OCI-LY7 (cell line): Measurements from ENCODE around the gene ARFGAP3. TPM values are rescaled to one million over a fixed set of nuclear protein-coding genes. Genes with fewer than 3 reads are reported as not detected.

Experiments
- BruUV-seq: library from RNA; stranded (reverse); fragments of 400-500 nt; replicated peaks from 2 replicates; lab custom pipeline; 2021; lab: Mats Ljungman, UMichigan
- CTCF ChIA-PET: fragments of 300-600 bp; sonication (Branson Sonifier 250); formaldehyde crosslinking; loops from one replicate; lab custom pipeline; 2022; ENCODE audit warnings: antibody characterized with exemption; ENCODE audit not compliant: unreplicated experiment; lab: Charles Lee
- POLR2A ChIA-PET: fragments of 300-600 bp; sonication (Branson Sonifier 250); formaldehyde crosslinking; loops from one replicate; lab custom pipeline; 2022; ENCODE audit warnings: antibody characterized with exemption; lab: Charles Lee
- DNase-seq: peaks from one replicate; pipeline ENCODE4 v3.0.0-alpha.2; 2015; ENCODE audit warnings: low spot score
- H2AFZ ChIP-seq: fragments of 200-600 bp; sonication (generic), shearing (Covaris generic); 2 replicates; pipeline ENCODE4 v1.6.1; 2014; ENCODE audit warnings: mild to moderate bottlenecking, antibody characterized with exemption, low read length, moderate library complexity
- H3K27ac ChIP-seq: fragments of 200-600 bp; sonication (generic); 2 replicates; pipeline ENCODE4 v1.5.1; 2014; ENCODE audit warnings: mixed run types, low read depth, mild to moderate bottlenecking, moderate library complexity, low read length, inconsistent platforms; ENCODE audit not compliant: poor library complexity, severe bottlenecking
- H3K36me3 ChIP-seq: fragments of 200-600 bp; sonication (generic); 2 replicates; pipeline ENCODE4 v1.6.1; 2014; ENCODE audit warnings: mild to moderate bottlenecking, antibody characterized with exemption, low read length, moderate library complexity, mixed read lengths; ENCODE audit not compliant: insufficient read depth
- H3K4me1 ChIP-seq: fragments of 200-600 bp; sonication (generic); 2 replicates; pipeline ENCODE4 v1.5.1; 2014; ENCODE audit warnings: mild to moderate bottlenecking, low read length; ENCODE audit not compliant: insufficient read depth, poor library complexity, severe bottlenecking
- H3K4me2 ChIP-seq: fragments of 200-600 bp; sonication (generic); 2 replicates; pipeline ENCODE4 v1.6.1; 2014; ENCODE audit warnings: mild to moderate bottlenecking, low read length
- H3K4me3 ChIP-seq: fragments of 200-600 bp; sonication (generic); 2 replicates; pipeline ENCODE4 v1.5.1; 2014; ENCODE audit warnings: mild to moderate bottlenecking, low read depth, low read length; ENCODE audit not compliant: poor library complexity, severe bottlenecking
- H3K79me2 ChIP-seq: fragments of 200-600 bp; sonication (generic); 2 replicates; pipeline ENCODE4 v1.6.1; 2016; ENCODE audit warnings: low read depth, mild to moderate bottlenecking, low read length, moderate library complexity, mixed read lengths; ENCODE audit not compliant: insufficient read depth
- H3K9me2 ChIP-seq: fragments of 200-600 bp; sonication (generic); 2 replicates; pipeline ENCODE4 v1.6.1; 2016; ENCODE audit warnings: mild to moderate bottlenecking, low read length, mixed read lengths; ENCODE audit not compliant: insufficient read depth
- H3K9me3 ChIP-seq: fragments of 200-600 bp; sonication (generic); 2 replicates; pipeline ENCODE4 v1.6.1; 2014; ENCODE audit warnings: mild to moderate bottlenecking, mixed run types, low read length, mixed read lengths
- H4K20me1 ChIP-seq: fragments of 200-600 bp; sonication (generic); 2 replicates; pipeline ENCODE4 v1.6.1; 2014; ENCODE audit warnings: mild to moderate bottlenecking, antibody characterized with exemption, low read length, moderate library complexity, mixed read lengths; ENCODE audit not compliant: insufficient read depth
- EZH2phosphoT487 ChIP-seq: fragments of 200-600 bp; sonication (generic); IDR thresholded peaks from 2 replicates; pipeline ENCODE4 v1.6.1; 2018; ENCODE audit warnings: low read depth, borderline replicate concordance, mild to moderate bottlenecking, mixed run types, antibody characterized with exemption, low read length, moderate library complexity, mixed read lengths
- intact Hi-C: fragments of 100-400 bp; cut with micrococcal nuclease; formaldehyde crosslinking; loops from one replicate; pipeline ENCODE4 v1.10.0; 2022; ENCODE audit not compliant: unreplicated experiment
- total RNA-seq, 2 experiments: library from RNA; depleted of rRNA in 1 of 2; stranded (reverse); fragments of >200 nt in 1 of 2; shearing (Covaris generic) in 1 of 2; gene quantifications; 2 replicates each; pipeline ENCODE4 v1.2.3, GENCODE V29; 2014 to 2022
- TF ChIP-seq, protein P1 (sequence below): fragments of 200-600 bp; sonication (generic); conservative IDR thresholded peaks from 2 replicates; pipeline ENCODE4 v1.5.1; 2014; ENCODE audit warnings: mild to moderate bottlenecking, antibody characterized with exemption, low read length, moderate library complexity, mixed read lengths

The ARFGAP3 gene
- total RNA-seq, 2 experiments from 2014 or later = 24.2 to 47.0 TPM

DNA sequence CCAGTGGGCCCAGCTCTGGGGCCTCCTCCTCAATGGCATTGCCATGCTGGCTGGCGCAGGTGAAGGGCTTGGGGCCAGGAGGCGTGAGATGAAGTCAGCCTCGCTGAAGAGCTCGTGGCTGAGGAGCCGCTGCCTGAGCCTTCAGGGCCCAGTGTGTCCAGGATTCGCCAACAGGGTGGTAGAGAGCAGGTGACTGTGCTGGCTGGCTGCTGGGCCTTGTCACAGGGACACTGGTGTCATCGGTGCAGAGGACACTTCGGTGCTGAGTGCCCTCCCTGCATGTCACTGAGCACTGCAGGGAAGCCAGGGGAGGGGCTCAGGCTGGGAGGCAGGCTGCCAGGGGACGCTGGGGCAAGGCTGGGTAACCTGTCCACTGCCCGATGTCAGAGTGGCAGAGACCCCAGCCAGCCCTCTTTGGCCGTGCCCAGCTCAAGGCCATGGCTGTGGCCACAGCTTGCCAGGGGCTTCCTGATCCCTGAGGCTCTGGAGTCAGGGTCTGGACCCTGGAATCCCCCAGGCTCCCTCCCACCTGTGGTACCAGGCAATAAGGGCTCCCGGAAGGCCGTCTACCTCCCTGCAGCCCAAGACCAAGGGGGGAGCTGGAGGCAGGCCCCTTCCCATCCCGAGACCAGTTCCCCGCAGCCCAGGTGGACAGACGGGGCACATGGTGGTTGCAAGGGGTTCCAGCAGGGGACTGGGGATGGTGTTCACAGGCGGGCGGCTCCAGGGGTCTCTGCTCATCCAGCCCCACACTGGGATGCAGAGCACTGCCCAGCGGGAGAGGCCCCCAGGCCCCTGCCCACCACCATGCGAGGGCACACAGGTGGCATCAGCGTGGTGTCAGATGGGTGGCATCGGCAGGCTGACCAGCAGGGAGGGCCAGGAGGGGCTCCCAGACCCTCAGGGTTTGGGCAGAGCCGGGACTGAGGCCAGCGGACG is 63.9 kb downstream of the ARFGAP3 start:
- no peak overlapping the region for H2AFZ ChIP-seq
- intact Hi-C loops = no loop called here
- no peak for TF ChIP-seq EZH2phosphoT487
- TF ChIP-seq, protein P1, sequence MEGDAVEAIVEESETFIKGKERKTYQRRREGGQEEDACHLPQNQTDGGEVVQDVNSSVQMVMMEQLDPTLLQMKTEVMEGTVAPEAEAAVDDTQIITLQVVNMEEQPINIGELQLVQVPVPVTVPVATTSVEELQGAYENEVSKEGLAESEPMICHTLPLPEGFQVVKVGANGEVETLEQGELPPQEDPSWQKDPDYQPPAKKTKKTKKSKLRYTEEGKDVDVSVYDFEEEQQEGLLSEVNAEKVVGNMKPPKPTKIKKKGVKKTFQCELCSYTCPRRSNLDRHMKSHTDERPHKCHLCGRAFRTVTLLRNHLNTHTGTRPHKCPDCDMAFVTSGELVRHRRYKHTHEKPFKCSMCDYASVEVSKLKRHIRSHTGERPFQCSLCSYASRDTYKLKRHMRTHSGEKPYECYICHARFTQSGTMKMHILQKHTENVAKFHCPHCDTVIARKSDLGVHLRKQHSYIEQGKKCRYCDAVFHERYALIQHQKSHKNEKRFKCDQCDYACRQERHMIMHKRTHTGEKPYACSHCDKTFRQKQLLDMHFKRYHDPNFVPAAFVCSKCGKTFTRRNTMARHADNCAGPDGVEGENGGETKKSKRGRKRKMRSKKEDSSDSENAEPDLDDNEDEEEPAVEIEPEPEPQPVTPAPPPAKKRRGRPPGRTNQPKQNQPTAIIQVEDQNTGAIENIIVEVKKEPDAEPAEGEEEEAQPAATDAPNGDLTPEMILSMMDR = no peak
- no peaks in the 10 kb centered on the region for H4K20me1 ChIP-seq
- no peaks in the 10 kb centered on the region for H3K9me3 ChIP-seq
- BruUV-seq = no TSS peak
- no peak overlapping the region for H3K4me3 ChIP-seq
- ChIA-PET CTCF (no interaction called here), POLR2A (no interaction called here)
- H3K27ac ChIP-seq = no peak overlapping the region
- H3K4me2 ChIP-seq = no peak overlapping the region
- no peaks in the 10 kb centered on the region for H3K4me1 ChIP-seq
- no peaks in the 10 kb centered on the region for H3K36me3 ChIP-seq
- H3K9me2 ChIP-seq = no peaks in the 10 kb centered on the region
- no peak for DNase-seq
- no peaks in the 10 kb centered on the region for H3K79me2 ChIP-seq

DNA sequence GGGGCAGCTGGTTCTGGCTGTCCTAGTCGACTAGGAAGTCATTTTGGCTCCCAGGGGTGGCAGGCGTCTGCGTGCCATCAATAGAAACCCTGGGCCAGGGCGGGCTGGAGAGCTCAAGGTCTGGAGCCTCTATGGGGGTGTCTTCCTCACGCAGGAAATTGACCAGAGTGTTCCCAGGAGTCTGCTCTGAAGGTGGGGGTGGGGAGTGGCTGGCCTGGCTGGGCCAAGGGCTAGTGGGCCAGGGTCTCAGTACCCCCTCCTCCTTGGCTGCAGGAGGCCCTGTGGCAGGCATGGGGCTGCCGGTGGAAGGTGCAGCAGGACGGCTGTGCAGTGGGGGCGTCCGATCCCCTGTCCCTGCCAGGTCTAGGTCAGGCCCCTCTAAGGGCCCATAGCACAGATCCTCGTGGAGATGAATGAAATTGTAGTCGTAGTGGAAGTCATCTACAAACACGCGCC is 64.6 kb downstream of the ARFGAP3 start:
- CTCF ChIA-PET = no interaction called here

More for the DNA sequence above, 64.6 kb downstream of the ARFGAP3 start:
- no peaks in the 10 kb centered on the region for H3K9me2 ChIP-seq
- no peaks in the 10 kb centered on the region for H4K20me1 ChIP-seq
- no peak overlapping the region for H2AFZ ChIP-seq
- no peak for TF ChIP-seq EZH2phosphoT487
- TF ChIP-seq, protein P1 = no peak
- H3K4me1 ChIP-seq = no peaks in the 10 kb centered on the region
- intact Hi-C loops = no loop called here
- H3K79me2 ChIP-seq = no peaks in the 10 kb centered on the region
- no peak overlapping the region for H3K4me2 ChIP-seq
- no peak for DNase-seq
- POLR2A ChIA-PET = interaction anchor here (0.6 to 0.7 kb wide), 2 partner anchors 25 to 106 kb away, joined by 3 to 4 read pairs; no protein-coding TSS in a partner anchor
- H3K36me3 ChIP-seq = no peaks in the 10 kb centered on the region
- no peak overlapping the region for H3K4me3 ChIP-seq
- no peak overlapping the region for H3K27ac ChIP-seq
- no peaks in the 10 kb centered on the region for H3K9me3 ChIP-seq
- BruUV-seq = no TSS peak
